HepG2 (cell line): ENCODE data around the gene ZFYVE28. TPM values are rescaled to one million over a fixed set of nuclear protein-coding genes. Genes with fewer than 3 reads are reported as not detected.
A peak's percentile ranks its signal among the peaks of the same experiment; 100 is the strongest.

Source experiments
- ATAC-seq: fragments of 200-7000 bp; cut with Tn5 transposase; 3 replicates; pipeline ENCODE4 v1.9.1; 2020; ENCODE audit warnings: mild to moderate bottlenecking, moderate library complexity
- BruUV-seq: library from RNA; stranded (reverse); fragments of 400-500 nt; replicated peaks from 2 replicates; lab custom pipeline; 2021; lab: Mats Ljungman, UMichigan
- CTCF ChIA-PET: fragments of 300-600 bp; formaldehyde crosslinking; extraction: SDS; loops from one replicate; lab custom pipeline; 2021; ENCODE audit warnings: low total read pairs, inconsistent platforms, low intra/inter-chr PET ratio; lab: Yijun Ruan, JAX
- POLR2A ChIA-PET: fragments of 350-600 bp; sonication (Branson Sonifier 250); formaldehyde crosslinking; loops from one replicate; lab custom pipeline; 2020; ENCODE audit warnings: antibody characterized with exemption, inconsistent platforms; lab: Yijun Ruan, JAX
- DNase-seq: peaks from one replicate; pipeline ENCODE4 v3.0.0-alpha.2; 2015; ENCODE audit warnings: low spot score
- FAIRE-seq: peaks from 3 replicates; lab custom pipeline; 2011; peaks lifted over from hg19 to GRCh38; lab: Jason Lieb, UNC
- H2AFZ ChIP-seq: one replicate; pipeline ENCODE4 v1.6.1; 2011; ENCODE audit warnings: low read length, inconsistent platforms
- H3K27ac ChIP-seq: fragments of 300-600 bp; 3 replicates; pipeline ENCODE4 v1.8.0; 2011; ENCODE audit warnings: mixed run types, mild to moderate bottlenecking, mixed read lengths, low read length, inconsistent platforms; ENCODE audit not compliant: insufficient read depth; ENCODE audit errors: extremely low read length
- H3K27me3 ChIP-seq, 2 experiments: fragments of 200-600 bp in 1 of 2; 2 replicates in 1 of 2; 3 replicates in 1 of 2; pipeline versions ENCODE4 v1.6.0 to v1.8.0; 2011; ENCODE audit warnings: low read length in 2 of 2, mild to moderate bottlenecking in 2 of 2, moderate library complexity in 2 of 2, inconsistent platforms in 1 of 2; ENCODE audit not compliant: insufficient read depth in 2 of 2, control insufficient read depth in 1 of 2
- H3K36me3 ChIP-seq, 2 experiments: fragments of 200-600 bp in 1 of 2; replicated peaks in 1 of 2; 2 replicates in 1 of 2; 3 replicates in 1 of 2; pipeline versions ENCODE4 v1.5.1 to v1.8.0; 2011; ENCODE audit warnings: low read length in 2 of 2, inconsistent platforms in 1 of 2; ENCODE audit not compliant: insufficient read depth in 2 of 2, control insufficient read depth in 1 of 2
- H3K4me1 ChIP-seq: 2 replicates; pipeline ENCODE4 v1.5.1; 2012; ENCODE audit warnings: low read length, inconsistent platforms; ENCODE audit not compliant: insufficient read depth
- H3K4me2 ChIP-seq: 2 replicates; pipeline ENCODE4 v1.6.0; 2011; ENCODE audit warnings: low read depth, low read length, inconsistent platforms
- H3K4me3 ChIP-seq, 3 experiments: fragments of 200-600 bp in 1 of 3; sonication (generic), shearing (Covaris generic) in 1 of 3; replicated peaks in 1 of 3; 2 replicates each; pipeline ENCODE4 v1.5.1; 2011 to 2016; ENCODE audit warnings: low read length in 3 of 3, inconsistent platforms in 2 of 3, low read depth in 2 of 3, mild to moderate bottlenecking in 2 of 3, control low read depth in 1 of 3, mixed read lengths in 1 of 3; ENCODE audit not compliant: insufficient read depth in 1 of 3
- H3K79me2 ChIP-seq: one replicate; pipeline ENCODE4 v1.6.1; 2011; ENCODE audit warnings: low read length, inconsistent platforms; ENCODE audit not compliant: insufficient read depth
- H3K9ac ChIP-seq: 2 replicates; pipeline ENCODE4 v1.6.0; 2011; ENCODE audit warnings: mild to moderate bottlenecking, low read depth, low read length, inconsistent platforms; ENCODE audit not compliant: insufficient read depth
- H3K9me3 ChIP-seq: 2 replicates; pipeline ENCODE4 v1.5.1; 2012; ENCODE audit warnings: mild to moderate bottlenecking, low read length
- H4K20me1 ChIP-seq: 2 replicates; pipeline ENCODE4 v1.6.0; 2011; ENCODE audit warnings: inconsistent platforms, mild to moderate bottlenecking, low read length, moderate library complexity; ENCODE audit not compliant: insufficient read depth
- ATF1 ChIP-seq: IDR thresholded peaks from 2 replicates; pipeline ENCODE4 v1.6.1; 2016; ENCODE audit warnings: mild to moderate bottlenecking, control low read depth
- HMGXB4 ChIP-seq, 2 experiments: sonication (generic) in 1 of 2; formaldehyde crosslinking in 1 of 2; IDR thresholded peaks; 2 replicates each; pipeline versions ENCODE4 v1.4.0 to v1.6.1; 2018 to 2020; ENCODE audit warnings: missing genetic modification reagents in 2 of 2, borderline replicate concordance in 1 of 2, low read depth in 1 of 2, mild to moderate bottlenecking in 1 of 2, missing biosample characterization in 1 of 2
- HNRNPLL ChIP-seq: fragments of 200-400 bp; formaldehyde crosslinking; IDR thresholded peaks from 2 replicates; pipeline ENCODE4 v1.6.1; 2017; ENCODE audit warnings: mild to moderate bottlenecking, low read depth, low read length; ENCODE audit not compliant: poor library complexity, severe bottlenecking
- KAT7 ChIP-seq: IDR thresholded peaks from 2 replicates; pipeline ENCODE4 v1.6.1; 2018; ENCODE audit warnings: borderline replicate concordance, missing compliant biosample characterization
- NFYC ChIP-seq: IDR thresholded peaks from 2 replicates; pipeline ENCODE4 v1.6.1; 2016; ENCODE audit warnings: missing genetic modification reagents, missing compliant biosample characterization
- PRDM10 ChIP-seq: sonication (generic); formaldehyde crosslinking; IDR thresholded peaks from 2 replicates; pipeline ENCODE4 v1.4.0; 2020; ENCODE audit warnings: low read depth, missing genetic modification reagents
- RFX3 ChIP-seq: IDR thresholded peaks from 2 replicates; pipeline ENCODE4 v1.6.1; 2016; ENCODE audit warnings: missing biosample characterization, missing genetic modification reagents
- TOE1 ChIP-seq: sonication (generic); formaldehyde crosslinking; IDR thresholded peaks from 2 replicates; pipeline ENCODE4 v1.4.0; 2020; ENCODE audit warnings: mild to moderate bottlenecking, missing genetic modification reagents
- XBP1 ChIP-seq: sonication (generic); formaldehyde crosslinking; IDR thresholded peaks from 2 replicates; pipeline ENCODE4 v1.5.0; 2020; ENCODE audit warnings: missing genetic modification reagents
- ZBTB1 ChIP-seq: sonication (generic); formaldehyde crosslinking; IDR thresholded peaks from 2 replicates; pipeline ENCODE4 v1.4.0; 2020; ENCODE audit warnings: missing genetic modification reagents, borderline replicate concordance
- ZBTB2 ChIP-seq: sonication (generic); formaldehyde crosslinking; IDR thresholded peaks from 2 replicates; pipeline ENCODE4 v1.8.0; 2022; ENCODE audit warnings: low read depth, missing genetic modification reagents
- ZNF224 ChIP-seq: sonication (generic); formaldehyde crosslinking; IDR thresholded peaks from 2 replicates; pipeline ENCODE4 v1.5.0; 2020; ENCODE audit warnings: mild to moderate bottlenecking, missing genetic modification reagents
- ZNF709 ChIP-seq: sonication (generic); formaldehyde crosslinking; IDR thresholded peaks from 2 replicates; pipeline ENCODE4 v1.5.0; 2020; ENCODE audit warnings: mild to moderate bottlenecking, missing genetic modification reagents
- WGBS: methylation state at CpG from one replicate; pipeline ENCODE4 v1.1.6; 2017; ENCODE audit warnings: low lambda C conversion rate; 5-methylcytosine and 5-hydroxymethylcytosine counted together
- in situ Hi-C: cut with HindIII; loops from 2 replicates; pipeline ENCODE4 v1.10.0; 2017; ENCODE audit warnings: low pct_unique_long_range_greater_than_20kb; ENCODE audit not compliant: extremely low pct_ligation_motif_present
- intact Hi-C: fragments of 100-400 bp; cut with micrococcal nuclease; formaldehyde crosslinking; loops from one replicate; pipeline ENCODE4 v1.10.0; 2022; ENCODE audit not compliant: unreplicated experiment
- polyA plus RNA-seq, 8 experiments: library from polyadenylated mRNA; depleted of rRNA in 3 of 8; stranded (reverse) in 7 of 8; unstranded in 1 of 8; fragments of >200 nt; fragmentation: Illumina TruSeq in 4 of 8; extraction: Trizol in 4 of 8; gene quantifications; 2 replicates each; pipeline versions ENCODE4 v1.2.1 to v1.2.3, GENCODE V29; 2011 to 2016; ENCODE audit warnings: low read depth in 4 of 8, missing spikeins in 1 of 8, mixed read lengths in 1 of 8; ENCODE audit not compliant: insufficient read depth in 1 of 8
- total RNA-seq, 5 experiments: library from RNA; depleted of rRNA; stranded (reverse); fragments of >200 nt; fragmentation: Illumina TruSeq; extraction: Trizol; gene quantifications; 2 replicates each; pipeline ENCODE4 v1.2.3, GENCODE V29; 2016; ENCODE audit warnings: low read depth in 1 of 5
- TF ChIP-seq, protein P1 (sequence below): sonication (generic); formaldehyde crosslinking; IDR thresholded peaks from 2 replicates; pipeline ENCODE4 v1.4.0; 2020; ENCODE audit warnings: mild to moderate bottlenecking, missing genetic modification reagents

The ZFYVE28 gene
- total and polyA plus RNA-seq, 2 of the 13 experiments (the other 11 are each of a cell fraction or from before 2014, with no cell fraction given) = 0.12 to 0.22 TPM

DNA sequence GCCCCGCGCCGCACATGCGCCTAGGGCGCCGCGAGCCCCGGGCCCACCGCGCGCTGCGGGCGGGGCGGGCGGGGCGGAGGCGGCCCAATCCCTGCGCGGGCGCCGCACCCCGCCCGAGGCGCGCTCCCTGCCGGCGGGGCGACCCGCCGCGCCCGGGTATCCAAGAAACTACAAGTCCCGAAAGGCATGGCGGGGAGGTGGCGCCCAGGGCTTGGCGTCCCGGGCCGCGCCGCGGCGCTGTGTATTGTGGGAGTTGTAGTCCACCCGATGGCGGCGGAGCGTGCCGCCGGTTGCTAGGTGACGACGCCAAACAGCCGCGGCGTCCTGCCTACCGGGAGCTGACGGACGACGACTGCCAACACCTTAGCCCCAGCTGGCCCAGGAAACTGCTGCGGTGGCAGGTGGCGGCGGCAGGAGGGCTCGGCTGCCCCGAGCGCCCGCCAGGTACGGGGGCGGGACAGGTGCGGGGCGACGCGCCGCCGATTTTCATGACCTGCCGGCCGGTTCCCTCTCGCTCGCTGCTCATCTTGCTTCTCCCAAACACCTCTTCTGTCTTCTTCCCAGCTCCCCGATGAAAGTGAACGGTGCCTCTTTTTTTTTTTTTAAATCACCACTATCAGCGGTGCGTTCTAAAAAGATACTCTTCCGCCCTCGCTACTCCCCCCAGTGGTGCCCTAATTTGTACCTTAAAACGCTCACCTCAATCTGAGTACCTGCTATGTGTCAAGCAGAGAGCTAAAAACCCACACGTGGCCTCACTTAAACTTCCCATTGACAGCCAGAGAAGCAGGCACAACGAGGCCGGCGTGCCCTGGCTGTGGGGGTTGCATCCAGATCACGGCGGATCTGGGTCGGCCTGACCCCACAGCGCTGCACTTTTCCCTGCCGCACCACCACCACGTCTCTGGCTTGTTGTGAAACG is 466 bp upstream of the ZFYVE28 start, which contains the start of gene CFAP99:
Gene CFAP99, plus strand, starts transcription at position 306 of the 922 bp plus-strand sequence.
- ATAC-seq (peak; percentile 86), DNase-seq (peak; percentile 89), FAIRE-seq (peak; percentile 75)
- ChIA-PET CTCF (no interaction called here), POLR2A (no interaction called here)
- no TSS peak for BruUV-seq
- Histone ChIP-seq H3K4me2 (peak within 1 kb of the TSS; percentile 98), H3K9me3 (no peaks in the 10 kb centered on the region), H2AFZ (no peak within 1 kb of the TSS), H3K36me3 (no peaks in the 10 kb centered on the region), H3K9ac (peak within 1 kb of the TSS; percentile 58; the same call in 1 of the 2 replicates), H4K20me1 (peaks cover 3% of the 10 kb centered on the region; the same call in 1 of the 2 replicates), H3K27me3 (peaks cover 22 to 82% of the 10 kb centered on the region in 2 experiments), H3K4me3 (peak within 1 kb of the TSS; percentile 48 to 73 (median 58)), H3K27ac (no peak within 1 kb of the TSS), H3K79me2 (no peaks in the 10 kb centered on the region), H3K4me1 (peaks cover 32% of the 10 kb centered on the region)
- in situ Hi-C loops (no loop called here), intact Hi-C loops (no loop called here)
- WGBS = 5% methylated on average over 28 of the region's 94 CpGs
- no peak for TF ChIP-seq TOE1 (CRISPR knock-in tag)
- TF ChIP-seq KAT7 (CRISPR knock-in tag) = no peak
- peak; percentile 90 for TF ChIP-seq RFX3
- no peak for TF ChIP-seq ZNF709
- TF ChIP-seq HNRNPLL = peak; percentile 58
- TF ChIP-seq PRDM10 (CRISPR knock-in tag) = no peak
- TF ChIP-seq, protein P1, sequence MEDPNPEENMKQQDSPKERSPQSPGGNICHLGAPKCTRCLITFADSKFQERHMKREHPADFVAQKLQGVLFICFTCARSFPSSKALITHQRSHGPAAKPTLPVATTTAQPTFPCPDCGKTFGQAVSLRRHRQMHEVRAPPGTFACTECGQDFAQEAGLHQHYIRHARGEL (CRISPR knock-in tag) = no peak
- peak; percentile 26; the same call in 1 of the 2 replicates for TF ChIP-seq NFYC (CRISPR knock-in tag)
- no peak for TF ChIP-seq XBP1 (CRISPR knock-in tag)
- TF ChIP-seq ZBTB1 = no peak
- no peak for TF ChIP-seq ZBTB2 (CRISPR knock-in tag)
- TF ChIP-seq ZNF224 (CRISPR knock-in tag) = no peak
- 0 out of 4 replicates have a peak, but pooled peaks of 1 of the 2 experiments have one; percentile 41 for TF ChIP-seq HMGXB4 (CRISPR knock-in tag; IDR thresholded peaks at IDR 0.05; ENCODE audit: borderline replicate concordance in 1 of 2, low read depth in 1 of 2)
- TF ChIP-seq ATF1 (CRISPR knock-in tag) = peak; percentile 77
